ENCODE measurements around the gene SLC12A8.

- no peak for TF ChIP-seq CTCF (IDR thresholded peaks at IDR 0.05; ENCODE audit: low read depth, low read length)
- TF ChIP-seq POLR2A (IDR thresholded peaks at IDR 0.05; ENCODE audit: extremely low read depth, insufficient read length) = no peak
- TF ChIP-seq MAX (IDR thresholded peaks at IDR 0.05; ENCODE audit: low read depth, low read length) = no peak
- no peak for TF ChIP-seq MYC (IDR thresholded peaks at IDR 0.05; ENCODE audit: low read depth, low read length)
Measured at GRCh38 chr3:125118600-125118999, 93.9 kb downstream of the SLC12A8 start.
